Breast epithelium (tissue), 4 donors: ENCODE data around the gene SERPINE1. TPM values are rescaled to one million over a fixed set of nuclear protein-coding genes. Genes with fewer than 3 reads are reported as not detected.

ENCODE experiments used
- DNase-seq, 2 donors: peaks; one replicate each; pipeline ENCODE4 v3.0.0-alpha.2; 2019; ENCODE audit warnings: low spot score in 2 of 2
- H3K27ac ChIP-seq, 2 donors: fragments of 200-600 bp; sonication (generic) in 1 of 2; one replicate each; pipeline ENCODE4 v1.5.1; 2016 to 2019; ENCODE audit warnings: mild to moderate bottlenecking in 1 of 2
- H3K27me3 ChIP-seq, 2 donors: fragments of 200-600 bp; sonication (generic) in 1 of 2; one replicate each; pipeline versions ENCODE4 v1.5.1 to v1.6.0; 2017 to 2019; ENCODE audit warnings: control low read depth in 1 of 2, mild to moderate bottlenecking in 1 of 2
- H3K36me3 ChIP-seq: fragments of 200-600 bp; one replicate; pipeline ENCODE4 v1.5.1; 2019
- H3K4me1 ChIP-seq, 2 donors: fragments of 200-600 bp; sonication (generic); one replicate each; pipeline ENCODE4 v1.5.1; 2016 to 2019; ENCODE audit warnings: control low read depth in 1 of 2
- H3K4me3 ChIP-seq, 3 donors: fragments of 200-600 bp; sonication (generic); 1 replicate in 2 of 3; 2 replicates in 1 of 3; pipeline ENCODE4 v1.5.1; 2016 to 2019; ENCODE audit warnings: mild to moderate bottlenecking in 3 of 3, moderate library complexity in 2 of 3
- H3K9me3 ChIP-seq, 2 donors: fragments of 200-600 bp; sonication (generic) in 1 of 2; one replicate each; pipeline ENCODE4 v1.5.1; 2016 to 2019; ENCODE audit warnings: control low read depth in 1 of 2
- POLR2A ChIP-seq: fragments of 450-650 bp; IDR thresholded peaks from one replicate; pipeline ENCODE4 v1.6.1; 2016; ENCODE audit warnings: antibody characterized with exemption, mild to moderate bottlenecking, moderate library complexity
- POLR2AphosphoS5 ChIP-seq, 3 donors: sonication (generic); formaldehyde crosslinking; IDR thresholded peaks; one replicate each; pipeline ENCODE4 v1.6.1; 2017; ENCODE audit warnings: antibody characterized with exemption in 3 of 3
- intact Hi-C: fragments of 100-400 bp; cut with DNase I; formaldehyde crosslinking; loops from one replicate; pipeline ENCODE4 v1.15.1; 2023; ENCODE audit warnings: low total_unique reads
- total RNA-seq, 3 donors: library from RNA; depleted of rRNA; stranded (reverse); fragments of >200 nt; gene quantifications; one replicate each; pipeline ENCODE4 v1.1.0, GENCODE V29; 2016
- TF ChIP-seq, protein P1 (sequence below), 3 donors: fragments of 450-650 bp; IDR thresholded peaks; one replicate each; pipeline ENCODE4 v1.5.1; 2016 to 2017; ENCODE audit warnings: antibody characterized with exemption in 3 of 3, mild to moderate bottlenecking in 3 of 3, moderate library complexity in 3 of 3

The SERPINE1 gene
- total RNA-seq, 3 donors from 2014 or later = 6.2 to 24.3 (median 7.4) TPM

DNA sequence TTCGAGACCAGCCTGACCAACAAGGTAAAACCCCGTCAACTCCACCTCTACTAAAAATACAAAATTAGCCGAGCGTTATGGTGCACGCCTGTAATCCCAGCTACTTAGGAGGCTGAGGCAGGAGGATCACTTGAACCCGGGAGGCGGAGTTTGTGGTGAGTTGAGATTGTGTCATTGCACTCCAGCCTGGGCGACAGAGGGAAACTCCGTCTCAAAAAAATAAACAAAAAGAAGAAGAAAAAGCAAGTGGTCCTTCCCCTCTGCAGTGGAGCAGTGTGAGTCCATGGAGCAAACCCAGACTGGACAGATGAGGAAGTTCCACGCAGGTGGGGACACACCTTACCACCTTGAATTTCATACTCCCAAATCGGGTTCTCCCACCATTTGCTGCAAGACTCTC, 13.1 kb upstream of the SERPINE1 start:
- H3K4me3 ChIP-seq = no peak overlapping the region
- no peak overlapping the region for H3K27ac ChIP-seq
- peaks cover 0 to 2% of the 10 kb centered on the region in 2 donors for H3K4me1 ChIP-seq
- H3K27me3 ChIP-seq = no peaks in the 10 kb centered on the region
- TF ChIP-seq, protein P1, sequence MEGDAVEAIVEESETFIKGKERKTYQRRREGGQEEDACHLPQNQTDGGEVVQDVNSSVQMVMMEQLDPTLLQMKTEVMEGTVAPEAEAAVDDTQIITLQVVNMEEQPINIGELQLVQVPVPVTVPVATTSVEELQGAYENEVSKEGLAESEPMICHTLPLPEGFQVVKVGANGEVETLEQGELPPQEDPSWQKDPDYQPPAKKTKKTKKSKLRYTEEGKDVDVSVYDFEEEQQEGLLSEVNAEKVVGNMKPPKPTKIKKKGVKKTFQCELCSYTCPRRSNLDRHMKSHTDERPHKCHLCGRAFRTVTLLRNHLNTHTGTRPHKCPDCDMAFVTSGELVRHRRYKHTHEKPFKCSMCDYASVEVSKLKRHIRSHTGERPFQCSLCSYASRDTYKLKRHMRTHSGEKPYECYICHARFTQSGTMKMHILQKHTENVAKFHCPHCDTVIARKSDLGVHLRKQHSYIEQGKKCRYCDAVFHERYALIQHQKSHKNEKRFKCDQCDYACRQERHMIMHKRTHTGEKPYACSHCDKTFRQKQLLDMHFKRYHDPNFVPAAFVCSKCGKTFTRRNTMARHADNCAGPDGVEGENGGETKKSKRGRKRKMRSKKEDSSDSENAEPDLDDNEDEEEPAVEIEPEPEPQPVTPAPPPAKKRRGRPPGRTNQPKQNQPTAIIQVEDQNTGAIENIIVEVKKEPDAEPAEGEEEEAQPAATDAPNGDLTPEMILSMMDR (IDR thresholded peaks at IDR 0.05) = no peak
- no peak for TF ChIP-seq POLR2A
- TF ChIP-seq POLR2AphosphoS5 (IDR thresholded peaks at IDR 0.05) = no peak
- H3K36me3 ChIP-seq = no peaks in the 10 kb centered on the region
- no peaks in the 10 kb centered on the region for H3K9me3 ChIP-seq
- DNase-seq = no peak
- intact Hi-C loops = no loop called here

- no peak for TF ChIP-seq POLR2A
- TF ChIP-seq, protein P1 (IDR thresholded peaks at IDR 0.05) = no peak
- no peak for TF ChIP-seq POLR2AphosphoS5 (IDR thresholded peaks at IDR 0.05)
- Histone ChIP-seq H3K36me3 (no peaks in the 10 kb centered on the region), H3K9me3 (no peaks in the 10 kb centered on the region), H3K27me3 (no peaks in the 10 kb centered on the region), H3K4me1 (no peaks in the 10 kb centered on the region), H3K4me3 (no peak overlapping the region), H3K27ac (no peak overlapping the region)
- no peak for DNase-seq
- intact Hi-C loops = no loop called here
These were observed 12.4 kb upstream of the SERPINE1 start for GRCh38 chr7:101114492-101114891.

DNA sequence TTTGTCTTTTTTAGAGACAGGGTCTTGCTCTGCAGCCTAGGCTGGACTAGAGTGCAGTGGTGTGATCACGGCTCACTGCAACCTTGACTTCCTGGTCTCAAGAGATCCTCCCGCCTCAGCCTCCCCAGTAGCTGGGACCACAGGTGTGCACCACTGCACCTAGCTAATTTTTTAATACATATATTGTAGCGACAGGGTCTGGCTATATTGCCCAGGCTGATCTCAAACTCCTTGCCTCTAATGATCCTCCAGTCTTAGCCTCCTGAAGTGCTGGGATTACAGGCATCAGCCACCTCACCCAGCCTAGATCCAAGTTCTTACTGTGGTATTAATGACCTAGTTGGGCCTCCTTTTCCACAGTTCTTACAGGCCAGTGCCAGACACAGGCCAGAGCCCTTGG, 11.7 kb upstream of the SERPINE1 start:
- TF ChIP-seq, protein P1 (IDR thresholded peaks at IDR 0.05) = no peak
- TF ChIP-seq POLR2A = no peak
- TF ChIP-seq POLR2AphosphoS5 (IDR thresholded peaks at IDR 0.05) = no peak
- intact Hi-C loops = no loop called here
- Histone ChIP-seq H3K4me3 (no peak overlapping the region), H3K36me3 (no peaks in the 10 kb centered on the region), H3K4me1 (no peaks in the 10 kb centered on the region), H3K27ac (no peak overlapping the region), H3K27me3 (no peaks in the 10 kb centered on the region), H3K9me3 (no peaks in the 10 kb centered on the region)
- DNase-seq = no peak

- no peaks in the 10 kb centered on the region for H3K36me3 ChIP-seq
- DNase-seq = no peak
- no peaks in the 10 kb centered on the region for H3K4me1 ChIP-seq
- no peaks in the 10 kb centered on the region for H3K27me3 ChIP-seq
- no peak overlapping the region for H3K27ac ChIP-seq
- no peak for TF ChIP-seq POLR2A
- TF ChIP-seq POLR2AphosphoS5 (IDR thresholded peaks at IDR 0.05) = no peak
- TF ChIP-seq, protein P1 (IDR thresholded peaks at IDR 0.05) = no peak
- H3K4me3 ChIP-seq = no peak overlapping the region
- no peaks in the 10 kb centered on the region for H3K9me3 ChIP-seq
- intact Hi-C loops = no loop called here
These were observed 10.0 kb upstream of the SERPINE1 start for GRCh38 chr7:101116898-101117297.

DNA sequence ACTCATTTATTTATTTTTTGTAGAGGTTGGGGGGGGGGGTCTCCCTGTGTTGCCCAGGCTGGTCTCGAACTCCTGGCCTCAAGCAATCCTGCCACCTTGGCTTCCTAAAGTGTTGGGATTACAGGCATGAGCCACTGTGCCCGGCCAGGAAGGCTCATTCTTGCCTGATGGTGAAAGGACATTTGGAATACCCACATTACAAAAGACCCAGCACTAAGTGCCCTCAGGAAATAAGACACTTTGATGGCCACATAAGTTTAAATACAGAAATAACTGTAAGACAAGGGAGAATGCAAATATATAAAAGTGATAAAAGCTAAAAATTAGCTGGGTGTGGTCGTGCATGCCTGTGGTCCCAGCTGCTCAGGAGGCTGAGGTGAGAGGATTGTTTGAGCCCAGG, 8.0 kb upstream of the SERPINE1 start:
- Histone ChIP-seq H3K9me3 (no peaks in the 10 kb centered on the region), H3K27me3 (no peaks in the 10 kb centered on the region), H3K27ac (no peak overlapping the region), H3K36me3 (no peaks in the 10 kb centered on the region), H3K4me1 (no peaks in the 10 kb centered on the region), H3K4me3 (no peak overlapping the region)
- TF ChIP-seq POLR2AphosphoS5 (IDR thresholded peaks at IDR 0.05) (no peak), POLR2A (no peak)
- TF ChIP-seq, protein P1 (IDR thresholded peaks at IDR 0.05) = no peak
- no peak for DNase-seq
- intact Hi-C loops = no loop called here
